ENCODE measurements around the gene MCEE. TPM values are rescaled to one million over a fixed set of nuclear protein-coding genes. Genes with fewer than 3 reads are reported as not detected.

Gene MCEE
- polyA plus RNA-seq, 1 of the 3 experiments (the other 2 are of a cell fraction): 6.2 TPM

- Histone ChIP-seq H2AFZ (ENCODE audit: low read depth) (no peak overlapping the region), H3K4me2 (no peak overlapping the region), H3K27me3 (ENCODE audit: insufficient read depth) (no peaks in the 10 kb centered on the region), H3K9me2 (no peaks in the 10 kb centered on the region), H3K9ac (no peak overlapping the region), H3K79me2 (ENCODE audit: insufficient read depth) (no peaks in the 10 kb centered on the region; the same call in 1 of the 2 replicates), H3K36me3 (replicated peaks in 1 of 2; ENCODE audit: control insufficient read depth in 1 of 2, insufficient read depth in 2 of 2, low read length in 1 of 2) (peaks cover 14 to 16% of the 10 kb centered on the region in 2 experiments), H3K4me1 (ENCODE audit: control insufficient read depth in 1 of 2, insufficient read depth in 2 of 2, low read depth in 1 of 2, low read length in 1 of 2) (no peaks in the 10 kb centered on the region), H3K9me3 (no peaks in the 10 kb centered on the region), H3K4me3 (ENCODE audit: low read depth in 2 of 2, low read length in 1 of 2) (no peak overlapping the region), H3F3A (replicated peaks; ENCODE audit: insufficient read depth) (no peaks in the 10 kb centered on the region), H3K27ac (ENCODE audit: low read depth in 2 of 2, low read length in 1 of 2) (no peak overlapping the region), H4K20me1 (ENCODE audit: insufficient read depth) (no peaks in the 10 kb centered on the region)
- no peak for DNase-seq
- TF ChIP-seq GATA2 (CRISPR knock-in tag; IDR thresholded peaks at IDR 0.05) (no peak), SMC3 (IDR thresholded peaks at IDR 0.05; ENCODE audit: low read depth, low read length) (no peak), TCF12 (IDR thresholded peaks at IDR 0.05) (no peak), POLR2AphosphoS5 (IDR thresholded peaks at IDR 0.05; ENCODE audit: low read depth, low read length) (no peak), MEF2A (IDR thresholded peaks at IDR 0.05; ENCODE audit: borderline replicate concordance, low read depth) (no peak), REST (IDR thresholded peaks at IDR 0.05; ENCODE audit: low read depth, low read length) (no peak), RCOR1 (IDR thresholded peaks at IDR 0.05; ENCODE audit: low read length) (no peak), NFIC (IDR thresholded peaks at IDR 0.05; ENCODE audit: borderline replicate concordance) (no peak), CTCF (IDR thresholded peaks at IDR 0.05) (no peak), FOSL2 (IDR thresholded peaks at IDR 0.05; ENCODE audit: borderline replicate concordance, low read depth) (no peak)
- CTCF ChIA-PET: interaction anchor here (1.9 kb wide), 1 partner anchor 16 kb away, joined by 10 read pairs; no protein-coding TSS in a partner anchor
- POLR2A ChIA-PET: no interaction called here
Observed at GRCh38 chr2:71117063-71117462, 13.0 kb downstream of the MCEE start.

- TF ChIP-seq FOSL2 (IDR thresholded peaks at IDR 0.05; ENCODE audit: borderline replicate concordance, low read depth) (no peak), ZBTB33 (IDR thresholded peaks at IDR 0.05; ENCODE audit: borderline replicate concordance, low read depth) (no peak), FOXM1 (IDR thresholded peaks at IDR 0.05; ENCODE audit: low read depth) (no peak), RXRA (IDR thresholded peaks at IDR 0.05; ENCODE audit: borderline replicate concordance, low read depth) (no peak), TCF12 (IDR thresholded peaks at IDR 0.05) (no peak), RCOR1 (IDR thresholded peaks at IDR 0.05; ENCODE audit: low read length) (no peak), GATA2 (CRISPR knock-in tag; IDR thresholded peaks at IDR 0.05) (no peak)
- Histone ChIP-seq H3K9ac (no peak overlapping the region), H3K4me2 (no peak overlapping the region), H2AFZ (ENCODE audit: low read depth) (no peak overlapping the region), H3K27ac (ENCODE audit: low read depth in 2 of 2, low read length in 1 of 2) (no peak overlapping the region), H3F3A (replicated peaks; ENCODE audit: insufficient read depth) (no peaks in the 10 kb centered on the region), H3K9me2 (no peaks in the 10 kb centered on the region), H3K4me1 (ENCODE audit: control insufficient read depth in 1 of 2, insufficient read depth in 2 of 2, low read depth in 1 of 2, low read length in 1 of 2) (no peaks in the 10 kb centered on the region), H3K4me3 (ENCODE audit: low read depth in 2 of 2, low read length in 1 of 2) (no peak overlapping the region), H3K27me3 (ENCODE audit: insufficient read depth) (no peaks in the 10 kb centered on the region), H3K9me3 (no peaks in the 10 kb centered on the region), H3K79me2 (ENCODE audit: insufficient read depth) (no peaks in the 10 kb centered on the region), H3K36me3 (replicated peaks in 1 of 2; ENCODE audit: control insufficient read depth in 1 of 2, insufficient read depth in 2 of 2, low read length in 1 of 2) (peaks cover 15 to 28% of the 10 kb centered on the region in 2 experiments), H4K20me1 (ENCODE audit: insufficient read depth) (no peaks in the 10 kb centered on the region)
- ChIA-PET POLR2A (no interaction called here), CTCF (interaction anchor here (1.2 kb wide), 1 partner anchor 17 kb away, joined by 3 read pairs; the partner anchor contains the start of gene MPHOSPH10)
- WGBS (ENCODE audit: low lambda C conversion rate): 80% methylated on average over 1 of the region's 1 CpG
- no peak for DNase-seq
Observed at GRCh38 chr2:71113843-71114242, 16.2 kb downstream of the MCEE start.
